Measurements from ENCODE around the gene KHDC3L. TPM values are rescaled to one million over a fixed set of nuclear protein-coding genes. Genes with fewer than 3 reads are reported as not detected.

The KHDC3L gene
- total RNA-seq, 1 donor, result not detected

- no peaks in the 10 kb centered on the region for H3K36me3 ChIP-seq (ENCODE audit: insufficient read depth, low read length)
- no peaks in the 10 kb centered on the region for H3K9me3 ChIP-seq (ENCODE audit: low read depth, low read length)
- H3K27me3 ChIP-seq (ENCODE audit: insufficient read depth, low read length), result peaks cover 14% of the 10 kb centered on the region
- no peak overlapping the region for H3K4me3 ChIP-seq (ENCODE audit: insufficient read depth, low read length)
- H3K27ac ChIP-seq (ENCODE audit: low read depth, low read length), result no peak overlapping the region
- no peak for TF ChIP-seq CTCF (IDR thresholded peaks at IDR 0.05; ENCODE audit: extremely low read depth, low read depth, low read length)
- no peaks in the 10 kb centered on the region for H4K20me1 ChIP-seq (ENCODE audit: insufficient read depth, low read length)
- no peaks in the 10 kb centered on the region for H3K4me1 ChIP-seq (ENCODE audit: insufficient read depth, low read length)
- no peak overlapping the region for H2AFZ ChIP-seq (ENCODE audit: low read length)
- no peak overlapping the region for H3K4me2 ChIP-seq (ENCODE audit: insufficient read depth, low read length)
- no peaks in the 10 kb centered on the region for H3K79me2 ChIP-seq (ENCODE audit: insufficient read depth, low read length)
- no peak for DNase-seq (ENCODE audit: insufficient read length, low spot score, missing footprints)
Observed at GRCh38 chr6:73328790-73329189, 33.7 kb upstream of the KHDC3L start.

- DNase-seq (ENCODE audit: insufficient read length, low spot score, missing footprints), result no peak
- Histone ChIP-seq H3K36me3 (ENCODE audit: insufficient read depth, low read length) (no peaks in the 10 kb centered on the region), H2AFZ (ENCODE audit: low read length) (peak overlapping the region; percentile 16), H4K20me1 (ENCODE audit: insufficient read depth, low read length) (no peaks in the 10 kb centered on the region), H3K27ac (ENCODE audit: low read depth, low read length) (no peak overlapping the region), H3K4me1 (ENCODE audit: insufficient read depth, low read length) (no peaks in the 10 kb centered on the region), H3K4me2 (ENCODE audit: insufficient read depth, low read length) (no peak overlapping the region), H3K9me3 (ENCODE audit: low read depth, low read length) (no peaks in the 10 kb centered on the region), H3K79me2 (ENCODE audit: insufficient read depth, low read length) (no peaks in the 10 kb centered on the region), H3K4me3 (ENCODE audit: insufficient read depth, low read length) (no peak overlapping the region), H3K27me3 (ENCODE audit: insufficient read depth, low read length) (peaks cover 14% of the 10 kb centered on the region)
- TF ChIP-seq CTCF (IDR thresholded peaks at IDR 0.05; ENCODE audit: extremely low read depth, low read depth, low read length), result no peak
Observed at GRCh38 chr6:73329201-73329600, 33.3 kb upstream of the KHDC3L start.

GRCh38 chr6:73339340-73339739 is 23.1 kb upstream of the KHDC3L start:
- no peak overlapping the region for H2AFZ ChIP-seq (ENCODE audit: low read length)
- H3K36me3 ChIP-seq (ENCODE audit: insufficient read depth, low read length), result no peaks in the 10 kb centered on the region
- no peaks in the 10 kb centered on the region for H3K9me3 ChIP-seq (ENCODE audit: low read depth, low read length)
- no peak overlapping the region for H3K4me3 ChIP-seq (ENCODE audit: insufficient read depth, low read length)
- H3K4me1 ChIP-seq (ENCODE audit: insufficient read depth, low read length), result no peaks in the 10 kb centered on the region
- H3K4me2 ChIP-seq (ENCODE audit: insufficient read depth, low read length), result no peak overlapping the region
- H4K20me1 ChIP-seq (ENCODE audit: insufficient read depth, low read length), result no peaks in the 10 kb centered on the region
- H3K79me2 ChIP-seq (ENCODE audit: insufficient read depth, low read length), result no peaks in the 10 kb centered on the region
- no peak overlapping the region for H3K27ac ChIP-seq (ENCODE audit: low read depth, low read length)
- peaks cover 4% of the 10 kb centered on the region for H3K27me3 ChIP-seq (ENCODE audit: insufficient read depth, low read length)
- no peak for DNase-seq (ENCODE audit: insufficient read length, low spot score, missing footprints)
- TF ChIP-seq CTCF (IDR thresholded peaks at IDR 0.05; ENCODE audit: extremely low read depth, low read depth, low read length), result no peak

- no peaks in the 10 kb centered on the region for H3K79me2 ChIP-seq (ENCODE audit: insufficient read depth, low read length)
- H3K27me3 ChIP-seq (ENCODE audit: insufficient read depth, low read length), result peaks cover 4% of the 10 kb centered on the region
- H3K4me1 ChIP-seq (ENCODE audit: insufficient read depth, low read length), result no peaks in the 10 kb centered on the region
- no peaks in the 10 kb centered on the region for H4K20me1 ChIP-seq (ENCODE audit: insufficient read depth, low read length)
- H3K36me3 ChIP-seq (ENCODE audit: insufficient read depth, low read length), result no peaks in the 10 kb centered on the region
- H3K4me2 ChIP-seq (ENCODE audit: insufficient read depth, low read length), result no peak overlapping the region
- no peak overlapping the region for H3K27ac ChIP-seq (ENCODE audit: low read depth, low read length)
- no peak for TF ChIP-seq CTCF (IDR thresholded peaks at IDR 0.05; ENCODE audit: extremely low read depth, low read depth, low read length)
- no peak for DNase-seq (ENCODE audit: insufficient read length, low spot score, missing footprints)
- H3K4me3 ChIP-seq (ENCODE audit: insufficient read depth, low read length), result no peak overlapping the region
- no peak overlapping the region for H2AFZ ChIP-seq (ENCODE audit: low read length)
- H3K9me3 ChIP-seq (ENCODE audit: low read depth, low read length), result no peaks in the 10 kb centered on the region
Observed at GRCh38 chr6:73340048-73340447, 22.4 kb upstream of the KHDC3L start.
